GM19035 (cell line): Measurements from ENCODE around the gene THEMIS2.
A peak's percentile ranks its signal among the peaks of the same experiment; 100 is the strongest.
"Not testable (repeated sequence)": the region's sequence is repeated elsewhere in the genome, so short reads cannot be mapped to it uniquely, and the experiment has no call there.

ENCODE experiments used
- ATAC-seq: cut with Tn5 transposase; IDR thresholded peaks from one replicate; pipeline ENCODE4 v1.9.1; 2021; ENCODE audit not compliant: unreplicated experiment

THEMIS2 gene

DNA sequence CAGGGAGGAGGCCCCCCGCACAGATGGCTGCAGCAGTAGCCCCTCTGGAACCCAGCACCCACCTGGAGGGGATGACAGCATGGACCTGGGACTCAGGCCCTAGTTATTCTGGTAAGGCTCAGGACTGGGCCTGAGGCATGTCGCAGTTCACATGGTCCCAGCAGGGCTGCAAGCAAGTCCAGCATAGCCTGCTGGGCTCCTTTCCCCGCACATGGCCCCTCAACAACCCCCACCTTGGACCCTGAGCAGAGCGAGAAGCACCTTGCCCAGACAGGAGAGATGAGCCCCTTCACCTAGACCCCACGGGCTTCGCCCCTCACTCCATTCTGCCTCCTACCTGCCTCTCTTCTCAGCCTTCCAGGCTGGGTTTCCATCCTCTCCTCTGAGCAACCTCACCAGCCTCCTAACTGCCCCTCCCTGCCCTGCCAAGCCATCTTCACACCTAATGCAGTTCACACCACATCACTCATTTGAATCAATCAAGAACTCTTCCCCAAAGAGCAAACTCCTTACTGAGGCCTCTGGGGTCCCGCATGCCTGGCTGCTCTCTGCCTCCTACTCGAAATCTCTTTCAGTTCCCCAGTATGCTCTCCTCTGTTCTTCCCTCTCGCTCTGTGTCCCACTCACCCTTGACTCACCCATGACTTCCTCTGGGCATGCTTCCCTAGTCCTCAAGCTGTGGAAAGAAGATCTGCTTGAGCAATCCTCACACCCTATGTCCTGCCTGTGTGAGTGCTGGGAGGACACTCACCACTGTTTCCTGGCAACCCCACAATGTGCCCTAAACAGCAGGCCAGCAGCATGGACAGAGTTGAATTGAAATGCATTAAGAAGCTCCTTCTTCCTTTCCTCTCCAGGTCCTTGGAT, 9.4 kb upstream of the THEMIS2 start:
- ATAC-seq: no peak

DNA sequence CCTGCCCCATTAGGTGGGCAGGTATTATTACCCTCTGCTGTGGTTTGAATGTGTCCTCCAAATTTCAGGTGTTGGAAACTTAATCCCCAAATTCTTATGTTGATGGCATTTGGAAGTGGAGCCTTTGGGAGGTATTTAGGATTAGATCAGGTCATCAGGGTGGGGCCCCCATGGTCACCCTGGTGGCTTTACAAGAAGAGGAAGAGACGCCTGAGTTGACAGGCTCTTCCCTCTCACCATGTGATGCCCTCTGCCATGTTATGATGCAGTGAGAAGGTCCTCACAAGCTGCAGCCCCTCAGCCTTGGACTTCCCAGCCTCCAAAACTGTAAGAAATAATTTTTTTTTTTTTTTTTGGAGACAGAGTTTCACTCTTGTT, 8.8 kb upstream of the THEMIS2 start:
- ATAC-seq: no peak

DNA sequence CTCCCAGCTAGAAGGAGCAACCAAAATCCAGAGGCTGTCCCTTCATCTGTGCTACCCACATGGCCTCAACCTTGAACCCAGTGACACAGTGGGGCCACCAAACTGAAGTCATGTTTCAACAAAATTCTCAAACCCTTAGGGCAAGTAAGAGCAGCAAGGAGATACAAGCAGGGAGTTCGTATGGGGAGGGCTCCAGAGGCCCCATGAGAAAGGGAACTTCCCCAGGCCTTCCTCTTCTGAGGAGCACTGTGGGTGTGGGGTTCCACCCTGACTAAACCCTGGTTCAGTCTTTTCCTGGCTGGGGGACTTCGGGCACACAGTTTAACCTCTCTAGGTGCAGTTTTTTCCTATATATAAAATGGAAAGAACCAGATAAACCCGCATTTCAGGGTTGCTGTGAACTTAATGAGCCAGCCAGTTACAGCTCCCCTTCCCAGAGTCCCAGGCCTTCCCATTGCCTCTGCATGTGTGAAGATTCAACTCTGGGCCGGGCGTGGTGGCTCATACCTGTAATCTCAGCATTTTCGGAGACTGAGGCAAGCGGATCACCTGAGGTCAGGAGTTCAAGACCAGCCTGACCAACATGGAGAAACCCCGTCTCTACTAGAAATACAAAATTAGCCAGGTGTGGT, 8.0 kb upstream of the THEMIS2 start:
- no peak for ATAC-seq

DNA sequence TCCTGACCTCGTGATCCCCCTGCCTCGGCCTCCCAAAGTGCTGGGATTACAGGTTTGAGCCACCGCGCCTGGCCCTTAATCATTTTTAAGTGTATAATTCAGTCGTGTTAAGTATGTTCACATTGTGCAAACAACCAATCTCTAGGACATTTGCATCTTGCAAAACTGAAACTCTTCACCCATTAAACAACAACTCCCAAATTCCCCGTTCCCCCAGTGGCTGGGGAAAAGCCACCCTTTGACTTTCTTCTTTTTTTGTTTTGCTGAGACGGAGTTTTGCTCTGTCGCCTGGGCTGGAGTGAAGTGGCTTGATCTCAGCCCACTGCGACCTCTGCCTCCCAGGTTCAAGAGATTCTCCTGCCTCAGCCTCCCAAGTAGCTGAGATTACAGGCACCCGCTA, 6.5 kb upstream of the THEMIS2 start:
- ATAC-seq: no peak

DNA sequence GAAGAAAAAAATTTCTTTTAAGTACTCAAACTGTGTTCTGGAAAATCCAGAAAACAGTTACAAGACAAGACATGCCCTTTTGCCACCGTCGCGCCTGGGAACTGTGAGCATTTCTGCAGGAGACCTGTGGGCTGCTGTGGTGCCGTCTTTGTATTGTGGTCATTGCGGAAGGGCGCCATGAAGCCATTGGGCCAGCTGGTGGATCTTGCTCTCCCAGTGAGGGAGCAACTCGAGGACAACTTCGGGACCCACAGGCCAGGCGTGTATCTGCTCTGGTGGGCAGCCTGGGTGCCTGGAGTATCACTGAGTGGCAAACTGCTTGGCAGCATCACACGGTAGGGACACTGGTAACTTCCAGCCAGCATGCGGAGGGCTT, 3.8 kb upstream of the THEMIS2 start:
- ATAC-seq: no peak

DNA sequence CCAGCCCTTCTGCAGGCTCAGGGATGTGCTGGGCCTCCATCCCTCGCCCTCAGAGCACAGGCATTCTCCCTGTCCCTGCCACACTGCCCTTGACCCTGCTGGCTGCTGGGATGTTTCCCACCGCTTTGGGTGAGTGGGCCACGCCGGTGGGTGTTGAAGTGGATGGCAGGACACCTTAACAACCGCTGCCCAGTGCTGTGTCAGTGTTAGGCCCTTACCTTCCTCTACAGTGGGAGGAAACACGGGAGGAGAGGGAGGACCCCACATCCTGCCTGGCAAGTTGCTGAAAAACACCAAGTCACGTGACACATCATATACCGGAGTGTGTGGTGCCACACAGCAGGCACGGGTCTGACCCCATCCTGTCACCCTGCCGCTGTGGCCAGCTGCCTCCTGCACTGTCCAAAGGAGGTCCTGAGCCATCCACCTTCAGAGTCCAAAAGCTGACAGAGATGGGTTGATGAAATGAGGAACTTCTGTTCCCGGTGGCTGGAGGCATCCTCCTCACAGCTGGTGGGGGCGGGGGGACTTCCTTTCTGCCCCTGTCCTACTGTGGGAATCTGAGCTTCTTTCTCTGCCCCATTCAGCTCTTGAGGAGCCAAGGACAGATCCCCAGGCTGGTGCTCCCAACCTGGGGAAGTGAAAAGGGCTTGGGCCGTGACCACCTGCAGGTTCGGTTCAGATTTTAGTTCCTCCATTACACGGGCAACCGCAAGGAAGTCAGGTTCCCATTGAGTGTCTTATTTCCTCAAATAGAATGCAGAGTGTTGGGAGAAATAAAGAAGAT, 3.2 kb upstream of the THEMIS2 start:
- peak; percentile 45 for ATAC-seq

DNA sequence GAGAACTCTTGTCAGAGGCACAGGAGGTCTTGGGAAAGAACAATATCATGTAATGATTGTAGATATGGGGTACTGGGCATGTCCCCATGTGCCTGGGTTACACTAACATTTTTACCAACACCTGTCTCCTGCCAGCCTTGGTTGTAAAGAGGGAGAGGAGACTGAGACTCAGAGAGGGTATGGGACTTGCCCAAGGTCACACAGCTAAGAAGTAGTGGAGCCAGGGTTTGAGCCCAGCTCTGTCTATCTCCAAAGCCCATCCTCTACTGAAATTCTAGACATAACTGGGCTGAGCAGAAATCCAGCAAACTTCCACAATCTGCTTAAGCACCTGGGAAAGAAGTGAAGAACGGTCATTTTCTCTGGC, 2.6 kb upstream of the THEMIS2 start:
- ATAC-seq: no peak

DNA sequence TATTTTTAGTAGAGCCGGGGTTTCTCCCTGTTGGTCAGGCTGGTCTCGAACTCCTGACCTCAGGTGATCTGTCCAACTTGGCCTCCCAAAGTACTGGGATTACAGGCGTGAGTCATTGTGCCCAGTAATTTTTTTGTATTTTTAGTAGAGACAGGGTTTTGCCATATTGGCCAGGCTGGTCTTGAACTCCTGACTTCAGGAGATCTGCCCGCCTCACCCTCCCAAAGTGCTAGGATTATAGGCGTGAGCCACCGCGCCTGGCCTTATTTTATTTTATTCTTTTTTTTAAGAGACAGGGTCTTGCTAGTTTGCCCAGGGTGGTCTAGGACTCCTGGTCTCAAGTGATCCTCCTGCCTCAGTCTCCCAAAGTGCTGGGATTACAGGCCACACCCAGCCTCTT, 1.3 kb upstream of the THEMIS2 start:
- ATAC-seq: not testable (repeated sequence)

DNA sequence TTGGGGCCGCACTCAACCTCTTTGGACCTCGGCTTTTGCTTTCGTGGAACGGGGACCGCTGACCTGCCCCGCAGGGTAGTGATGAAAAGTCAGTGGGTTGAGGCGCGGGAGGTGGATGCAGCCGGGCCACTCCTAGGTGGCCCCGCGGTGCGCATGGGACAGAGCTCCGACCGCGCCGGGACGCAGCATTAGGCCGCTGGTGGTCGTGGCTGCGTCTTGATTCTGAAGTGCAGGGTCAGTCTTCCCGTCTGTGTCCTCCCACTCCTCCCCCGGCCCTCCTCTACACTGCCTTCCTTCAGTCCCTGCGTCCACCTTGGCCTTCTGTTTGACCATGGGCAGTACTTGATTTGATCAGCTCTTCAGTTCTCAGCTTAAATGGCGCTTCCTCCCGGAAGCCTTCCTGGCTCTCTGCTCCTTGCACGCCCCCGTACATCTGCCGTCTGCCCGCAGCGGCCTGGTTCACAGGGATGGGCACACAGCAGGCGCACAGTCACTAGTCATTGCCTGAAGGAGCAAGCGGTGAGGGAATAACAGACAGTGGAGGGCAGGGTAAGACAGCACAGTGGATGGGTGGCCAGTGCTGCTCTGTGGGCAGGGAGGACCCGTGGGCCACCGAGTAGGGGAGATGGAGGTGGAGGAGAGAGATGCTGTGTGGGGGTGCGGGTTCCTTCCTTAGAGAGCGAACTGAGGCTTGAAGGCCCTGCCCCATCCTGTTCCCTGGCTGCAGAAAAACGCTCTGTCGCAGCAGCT, 633 bp downstream of the THEMIS2 start:
- no peak for ATAC-seq

DNA sequence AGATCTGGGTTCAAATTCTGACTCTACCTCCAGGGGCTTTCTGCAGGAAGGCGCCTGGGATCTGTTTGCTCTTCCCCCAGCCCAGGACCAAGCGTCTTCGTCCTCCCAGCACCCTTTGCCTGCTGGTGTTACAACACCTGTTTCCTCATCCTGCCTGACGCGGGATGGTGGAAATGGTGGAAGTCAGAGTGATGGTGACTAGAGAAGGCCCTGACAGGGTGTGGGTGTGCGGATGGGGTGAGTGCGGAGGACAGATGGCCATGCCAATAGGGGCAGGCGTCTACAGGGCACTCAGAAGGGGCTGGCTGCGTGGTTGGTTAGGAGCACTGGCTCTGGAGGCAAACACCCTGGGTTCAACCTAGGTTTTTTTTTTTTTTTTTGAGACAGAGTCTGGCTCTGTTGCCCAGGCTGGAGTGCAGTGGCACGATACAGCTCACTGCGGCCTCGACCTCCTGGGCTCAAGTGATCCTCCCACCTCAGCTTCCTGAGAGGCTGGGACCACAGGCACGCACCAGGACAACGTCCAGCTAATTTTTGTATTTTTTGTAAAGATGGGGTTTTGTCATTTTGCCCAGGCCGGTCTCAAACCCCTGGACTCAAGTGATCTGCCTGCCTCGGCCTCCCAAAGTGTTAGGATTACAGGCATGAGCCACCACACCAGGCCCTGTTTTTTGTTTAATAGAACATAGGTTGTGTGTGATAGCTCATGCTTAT, 1.5 kb downstream of the THEMIS2 start:
- ATAC-seq: no peak

DNA sequence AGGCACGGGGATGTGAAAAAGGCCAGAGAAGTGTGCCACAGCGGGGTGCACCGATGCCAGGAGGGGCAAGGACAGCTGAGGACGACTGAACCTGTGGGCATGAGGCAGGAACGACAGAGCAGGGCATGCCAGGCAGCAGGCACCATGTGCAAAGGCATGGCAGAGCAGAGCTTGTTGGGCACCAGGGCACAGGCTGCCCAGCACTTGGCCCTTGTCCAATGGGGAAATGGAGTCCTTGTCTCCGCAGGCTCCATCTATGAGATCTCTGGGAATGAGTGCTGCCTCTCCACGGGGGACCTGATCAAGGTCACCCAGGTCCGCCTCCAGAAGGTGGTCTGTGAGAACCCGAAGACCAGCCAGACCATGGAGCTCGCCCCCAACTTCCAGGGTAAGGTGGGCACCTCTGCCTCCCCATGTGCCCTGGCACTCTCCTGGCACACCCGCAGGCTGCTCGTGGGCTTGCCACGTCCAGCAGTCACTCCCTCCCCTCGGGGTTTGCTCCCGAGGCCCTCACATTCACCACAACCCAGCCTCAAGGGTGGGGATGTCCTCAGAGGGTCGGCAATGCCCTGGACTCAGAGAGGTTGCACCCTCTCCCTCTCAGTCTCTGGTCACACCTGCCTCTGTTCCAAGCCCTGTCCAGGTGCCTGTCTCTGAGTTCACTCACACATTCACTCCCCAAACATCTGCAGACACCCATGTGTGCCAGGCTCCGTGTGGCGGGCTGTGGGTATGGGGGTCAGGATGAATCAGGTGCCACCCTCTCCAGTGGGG, 4.2 kb downstream of the THEMIS2 start:
- no peak for ATAC-seq

DNA sequence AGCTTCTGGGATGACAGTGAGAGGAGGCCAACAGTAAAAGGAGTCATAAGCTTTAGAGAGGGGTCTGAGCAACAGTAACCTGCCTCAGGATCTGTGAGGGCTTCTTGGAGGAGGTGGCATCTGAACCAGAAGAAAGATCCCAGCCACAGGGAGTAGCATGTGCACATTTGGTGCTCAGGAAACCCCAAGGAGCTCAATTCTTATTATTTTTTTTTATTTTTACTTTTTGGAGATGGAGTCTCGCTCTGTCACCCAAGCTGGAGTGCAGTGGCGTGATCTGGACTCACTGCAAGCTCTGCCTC, 4.7 kb downstream of the THEMIS2 start:
- ATAC-seq: no peak

DNA sequence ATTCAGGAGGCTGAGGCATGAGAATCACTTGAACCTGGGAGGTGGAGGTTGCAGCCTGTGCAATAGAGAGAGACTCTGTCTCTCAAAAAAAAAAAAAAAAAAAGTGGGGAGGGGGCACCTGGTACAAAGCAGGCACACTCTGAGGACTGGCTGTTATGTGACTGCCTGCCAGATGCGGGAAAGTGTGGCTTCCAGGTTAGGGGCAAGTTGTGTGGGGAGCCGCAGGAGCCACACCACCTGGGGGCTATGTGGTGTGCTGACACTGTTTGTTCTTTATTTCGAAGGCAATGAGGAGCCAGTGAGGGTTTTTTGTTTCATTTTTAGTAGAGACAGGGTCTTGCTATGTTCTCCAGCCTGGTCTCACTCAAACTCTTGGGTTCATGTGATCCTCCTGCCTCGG, 5.7 kb downstream of the THEMIS2 start:
- ATAC-seq: no peak

DNA sequence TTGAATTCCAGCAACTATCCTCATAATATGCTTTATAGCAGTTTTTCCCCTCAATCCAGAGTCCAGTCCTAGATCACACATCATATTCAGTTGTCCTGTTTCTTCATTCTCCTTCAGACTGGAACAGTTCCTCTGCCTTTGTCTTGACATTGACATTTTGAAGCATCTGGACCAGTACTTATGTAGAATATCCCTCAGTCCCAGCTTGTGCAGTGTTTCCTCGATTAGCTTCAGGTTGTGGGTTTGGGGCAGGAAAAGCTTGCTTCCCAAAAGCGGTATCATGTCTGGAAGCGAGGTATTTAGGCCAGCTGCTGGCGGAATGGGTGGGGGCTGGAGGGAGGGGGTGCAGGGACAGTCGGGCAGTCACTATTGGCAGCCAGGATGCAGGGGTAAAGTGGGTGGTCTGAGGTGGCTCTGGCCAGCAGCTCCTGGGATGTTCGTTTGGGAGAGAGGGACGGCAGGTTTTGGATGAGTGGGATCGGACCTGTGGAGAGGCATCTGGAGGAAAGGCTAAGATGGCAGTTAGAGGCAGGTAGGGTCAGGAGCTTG, 6.5 kb downstream of the THEMIS2 start:
- no peak for ATAC-seq

DNA sequence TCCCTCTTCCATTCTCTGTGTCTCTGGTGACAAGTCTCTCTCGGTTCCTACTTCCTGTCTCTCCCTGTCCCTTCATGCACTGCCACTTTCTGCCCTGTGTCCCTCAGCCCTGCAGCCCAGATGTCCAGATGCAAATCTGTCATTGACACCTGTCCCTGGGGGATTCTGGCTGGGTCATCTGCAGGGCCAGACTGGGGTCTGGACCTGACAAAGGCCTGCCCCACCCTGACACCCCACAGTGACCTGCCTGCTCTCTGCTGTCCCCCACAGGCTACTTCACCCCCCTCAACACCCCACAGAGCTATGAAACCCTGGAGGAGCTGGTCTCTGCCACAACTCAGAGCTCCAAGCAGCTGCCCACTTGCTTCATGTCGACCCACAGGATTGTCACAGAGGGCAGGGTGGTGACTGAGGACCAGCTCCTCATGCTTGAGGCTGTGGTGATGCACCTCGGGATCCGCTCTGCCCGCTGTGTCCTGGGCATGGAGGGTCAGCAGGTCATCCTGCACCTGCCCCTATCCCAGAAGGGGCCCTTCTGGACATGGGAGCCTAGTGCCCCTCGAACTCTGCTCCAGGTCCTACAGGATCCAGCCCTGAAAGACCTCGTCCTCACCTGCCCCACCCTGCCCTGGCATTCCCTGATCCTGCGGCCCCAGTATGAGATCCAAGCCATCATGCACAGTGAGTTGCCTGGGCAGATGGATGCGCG, 7.2 kb downstream of the THEMIS2 start:
- ATAC-seq: no peak

DNA sequence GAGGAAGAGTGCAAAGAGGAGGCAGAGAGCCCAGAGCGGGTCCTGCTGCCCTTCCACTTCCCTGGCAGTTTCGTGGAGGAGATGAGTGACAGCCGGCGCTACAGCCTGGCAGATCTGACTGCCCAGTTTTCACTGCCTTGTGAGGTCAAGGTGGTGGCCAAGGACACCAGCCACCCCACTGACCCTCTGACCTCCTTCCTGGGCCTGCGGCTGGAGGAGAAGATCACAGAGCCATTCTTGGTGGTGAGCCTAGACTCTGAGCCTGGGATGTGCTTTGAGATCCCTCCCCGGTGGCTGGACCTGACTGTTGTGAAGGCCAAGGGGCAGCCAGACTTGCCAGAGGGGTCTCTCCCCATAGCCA, 10.2 kb downstream of the THEMIS2 start:
- ATAC-seq: no peak

DNA sequence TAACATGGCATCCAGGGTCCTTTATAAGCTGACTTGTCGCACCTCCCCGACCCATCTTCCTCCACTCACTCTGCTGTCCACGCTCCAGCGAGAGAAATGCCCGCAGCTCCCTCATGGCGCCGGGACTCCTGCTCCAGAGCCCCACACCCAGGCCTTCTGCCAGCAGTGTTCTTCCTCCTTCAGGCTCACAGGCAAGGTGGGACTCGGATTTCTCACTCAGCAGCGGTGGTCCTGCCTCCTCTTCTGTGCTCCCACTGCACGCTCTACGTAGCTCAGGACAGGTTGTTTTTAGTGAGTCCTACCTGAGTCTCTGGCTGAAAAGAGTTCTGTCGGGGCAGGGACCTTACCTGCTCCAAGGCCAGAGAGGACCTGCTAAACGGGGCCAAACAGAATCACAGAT, 11.2 kb downstream of the THEMIS2 start:
- ATAC-seq: no peak

DNA sequence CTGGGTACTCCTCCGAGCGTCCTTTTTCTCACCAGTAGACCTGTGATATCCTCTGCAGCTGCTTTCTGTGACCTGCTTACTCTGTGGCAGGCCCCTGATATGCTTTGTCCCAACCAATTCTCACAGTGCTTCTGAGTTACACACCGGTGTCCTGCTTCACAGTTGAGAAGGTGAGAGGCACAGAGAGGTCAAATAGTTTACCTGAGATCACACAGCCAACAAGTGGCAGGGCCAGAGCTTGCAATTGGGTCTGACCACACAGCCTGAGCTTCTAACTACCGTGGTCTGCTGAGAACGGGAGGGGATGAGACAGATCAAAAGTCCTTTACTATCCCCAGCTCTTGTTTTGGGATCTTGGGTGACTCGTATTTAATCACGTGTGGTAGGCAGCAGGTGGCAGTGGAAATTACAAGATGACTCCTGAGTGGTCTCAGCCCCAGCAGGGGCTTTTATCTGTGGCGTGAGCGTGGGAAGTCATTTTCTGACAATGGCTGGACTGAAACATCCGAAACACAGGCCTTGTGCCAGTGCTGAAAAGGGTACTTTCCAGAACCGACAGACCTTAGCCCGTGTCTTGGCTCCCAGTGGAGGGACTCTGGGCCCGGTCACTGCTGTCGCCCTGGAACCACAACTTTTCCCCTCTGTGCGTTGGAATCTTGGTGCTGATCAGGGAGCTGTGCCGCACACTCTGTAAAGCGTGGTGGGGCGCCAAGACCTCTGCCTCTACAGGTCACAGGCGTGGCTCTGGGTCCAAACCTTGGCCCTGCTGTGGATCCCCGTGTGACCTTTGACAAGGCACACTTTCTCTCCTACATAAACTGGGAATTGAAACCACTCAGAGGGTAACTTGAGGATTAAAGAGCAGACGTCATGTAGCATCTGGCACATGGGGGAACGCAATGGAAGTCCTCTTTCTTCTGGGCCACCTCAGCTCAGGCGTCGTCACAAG, 11.9 kb downstream of the THEMIS2 start:
- ATAC-seq: peak; percentile 60
